Cardiac fibroblast (primary cell): ENCODE results near the gene SAXO1.

Source experiments
- DNase-seq, 2 donors: peaks; one replicate each; pipeline versions ENCODE4 v3.0.0 to v3.0.0-alpha.2; 2010; ENCODE audit warnings: low read depth in 2 of 2
- H3K4me3 ChIP-seq, 2 donors: replicated peaks in 1 of 2; 1 replicate in 1 of 2; 2 replicates in 1 of 2; pipeline ENCODE4 v1.5.1; 2011; ENCODE audit warnings: low read depth in 2 of 2, low read length in 2 of 2, mild to moderate bottlenecking in 2 of 2, moderate library complexity in 1 of 2
- TF ChIP-seq, protein P1 (sequence below): IDR thresholded peaks from one replicate; pipeline ENCODE4 v1.5.1; 2011; ENCODE audit warnings: low read depth, mild to moderate bottlenecking, low read length, inconsistent platforms

SAXO1 gene

DNA sequence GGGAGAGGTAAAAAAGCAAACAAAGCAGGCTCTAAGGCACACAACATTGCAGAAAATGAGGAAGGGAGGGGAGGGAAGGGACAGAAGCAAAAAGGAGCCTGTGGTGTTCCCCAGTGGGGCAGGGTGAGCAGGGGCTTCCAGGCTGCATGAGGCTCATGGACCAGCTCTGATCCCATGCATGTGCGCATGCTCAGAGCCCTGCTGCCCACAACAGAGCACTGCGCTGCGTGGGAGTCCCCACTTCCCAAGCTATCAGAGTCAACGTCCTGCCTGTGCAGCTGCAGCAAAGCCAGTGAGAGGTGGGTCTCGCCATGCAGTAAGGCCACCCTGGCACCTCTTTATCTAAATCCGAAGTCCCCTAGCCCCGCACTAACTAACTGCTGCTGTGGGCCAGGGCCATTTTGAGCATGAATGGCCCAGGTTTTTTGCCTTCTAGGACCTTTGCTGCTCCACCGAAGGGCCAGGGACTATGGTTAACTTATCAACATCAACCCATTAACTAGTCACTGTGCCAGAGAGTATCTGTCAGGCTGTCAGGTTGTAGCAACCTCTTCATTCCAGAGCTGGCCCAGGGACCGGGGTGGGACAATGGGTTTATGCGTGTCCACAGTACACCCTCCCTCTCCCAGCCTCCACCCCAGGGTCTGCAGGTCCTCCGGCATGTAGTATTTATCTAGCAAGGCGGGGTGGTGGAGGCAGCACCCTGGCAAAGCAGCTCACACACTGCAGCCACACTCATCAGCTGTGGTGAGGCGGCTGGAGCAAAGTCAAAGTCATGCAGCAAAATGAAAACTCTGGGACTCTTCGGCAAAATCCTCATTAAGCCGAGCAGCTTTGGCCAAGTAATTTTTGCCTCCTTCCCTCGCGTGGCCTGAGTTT is 123.6 kb downstream of the SAXO1 start:
- DNase-seq: no peak
- TF ChIP-seq, protein P1, sequence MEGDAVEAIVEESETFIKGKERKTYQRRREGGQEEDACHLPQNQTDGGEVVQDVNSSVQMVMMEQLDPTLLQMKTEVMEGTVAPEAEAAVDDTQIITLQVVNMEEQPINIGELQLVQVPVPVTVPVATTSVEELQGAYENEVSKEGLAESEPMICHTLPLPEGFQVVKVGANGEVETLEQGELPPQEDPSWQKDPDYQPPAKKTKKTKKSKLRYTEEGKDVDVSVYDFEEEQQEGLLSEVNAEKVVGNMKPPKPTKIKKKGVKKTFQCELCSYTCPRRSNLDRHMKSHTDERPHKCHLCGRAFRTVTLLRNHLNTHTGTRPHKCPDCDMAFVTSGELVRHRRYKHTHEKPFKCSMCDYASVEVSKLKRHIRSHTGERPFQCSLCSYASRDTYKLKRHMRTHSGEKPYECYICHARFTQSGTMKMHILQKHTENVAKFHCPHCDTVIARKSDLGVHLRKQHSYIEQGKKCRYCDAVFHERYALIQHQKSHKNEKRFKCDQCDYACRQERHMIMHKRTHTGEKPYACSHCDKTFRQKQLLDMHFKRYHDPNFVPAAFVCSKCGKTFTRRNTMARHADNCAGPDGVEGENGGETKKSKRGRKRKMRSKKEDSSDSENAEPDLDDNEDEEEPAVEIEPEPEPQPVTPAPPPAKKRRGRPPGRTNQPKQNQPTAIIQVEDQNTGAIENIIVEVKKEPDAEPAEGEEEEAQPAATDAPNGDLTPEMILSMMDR: no peak
- no peak overlapping the region for H3K4me3 ChIP-seq

DNA sequence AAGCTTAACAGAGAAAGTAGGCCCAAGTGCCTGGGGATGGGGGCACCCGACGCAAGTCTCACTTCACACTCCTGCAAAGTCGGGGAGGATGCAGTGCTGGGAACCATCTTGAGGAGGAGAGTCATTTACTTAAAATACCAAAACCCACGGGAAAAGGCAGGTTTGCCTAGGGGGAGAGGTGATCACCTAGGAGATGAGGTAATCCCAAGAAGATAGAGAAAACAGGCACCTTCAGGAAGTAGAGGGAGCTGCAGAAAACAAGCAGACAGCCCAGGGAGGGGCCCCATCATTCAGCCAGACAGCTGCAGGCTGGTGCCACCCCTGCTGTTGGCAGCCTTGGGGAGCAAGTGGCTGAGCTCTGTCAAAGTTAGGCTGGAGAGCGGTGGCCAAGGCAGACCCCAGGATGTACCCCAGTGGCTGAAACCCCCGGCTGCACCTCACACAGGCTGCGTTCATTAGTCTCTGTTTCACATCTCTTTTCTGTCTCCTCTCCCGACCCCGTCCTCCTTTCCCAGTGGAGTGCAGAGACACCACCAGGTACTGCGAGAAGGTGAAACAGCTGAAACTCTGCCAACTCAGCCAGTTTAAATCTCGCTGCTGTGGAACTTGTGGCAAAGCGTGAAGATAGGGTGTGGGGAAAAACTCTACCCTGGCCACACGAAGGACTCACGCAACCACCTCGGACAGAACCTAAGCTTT is 124.9 kb downstream of the SAXO1 start:
- TF ChIP-seq, protein P1: no peak
- H3K4me3 ChIP-seq: no peak overlapping the region
- no peak for DNase-seq

DNA sequence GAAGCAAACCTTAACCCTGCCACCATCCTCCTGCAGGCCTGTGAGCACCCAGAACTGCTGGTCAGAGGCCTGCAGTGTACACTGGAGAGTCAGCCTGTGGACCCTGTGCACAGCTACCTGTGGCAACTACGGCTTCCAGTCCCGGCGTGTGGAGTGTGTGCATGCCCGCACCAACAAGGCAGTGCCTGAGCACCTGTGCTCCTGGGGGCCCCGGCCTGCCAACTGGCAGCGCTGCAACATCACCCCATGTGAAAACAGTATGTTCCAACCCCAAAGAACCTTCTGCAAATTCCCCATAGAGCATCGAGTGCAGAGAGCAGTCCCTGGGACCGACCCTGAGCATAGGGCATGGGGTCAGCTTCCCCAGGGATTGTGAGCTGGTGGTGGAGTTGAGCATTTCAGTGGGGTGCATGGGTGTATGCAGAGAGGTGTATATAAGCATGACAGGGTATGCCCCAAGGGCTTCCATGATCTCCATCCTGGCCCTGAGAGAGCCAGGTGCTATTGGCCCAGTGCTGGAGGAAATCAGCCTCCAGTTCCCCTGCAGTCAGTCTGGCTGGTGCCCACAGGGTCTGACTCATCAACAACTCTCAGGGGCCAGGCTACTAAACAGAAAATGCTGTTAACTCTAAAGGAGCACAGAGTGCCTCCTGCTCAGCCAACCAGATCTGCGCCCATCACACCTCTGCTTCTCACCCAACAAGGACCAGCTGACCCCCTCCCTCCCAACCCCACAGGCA is 126.2 kb downstream of the SAXO1 start:
- no peak overlapping the region for H3K4me3 ChIP-seq
- peak; percentile 55 to 68 for DNase-seq
- TF ChIP-seq, protein P1: no peak

DNA sequence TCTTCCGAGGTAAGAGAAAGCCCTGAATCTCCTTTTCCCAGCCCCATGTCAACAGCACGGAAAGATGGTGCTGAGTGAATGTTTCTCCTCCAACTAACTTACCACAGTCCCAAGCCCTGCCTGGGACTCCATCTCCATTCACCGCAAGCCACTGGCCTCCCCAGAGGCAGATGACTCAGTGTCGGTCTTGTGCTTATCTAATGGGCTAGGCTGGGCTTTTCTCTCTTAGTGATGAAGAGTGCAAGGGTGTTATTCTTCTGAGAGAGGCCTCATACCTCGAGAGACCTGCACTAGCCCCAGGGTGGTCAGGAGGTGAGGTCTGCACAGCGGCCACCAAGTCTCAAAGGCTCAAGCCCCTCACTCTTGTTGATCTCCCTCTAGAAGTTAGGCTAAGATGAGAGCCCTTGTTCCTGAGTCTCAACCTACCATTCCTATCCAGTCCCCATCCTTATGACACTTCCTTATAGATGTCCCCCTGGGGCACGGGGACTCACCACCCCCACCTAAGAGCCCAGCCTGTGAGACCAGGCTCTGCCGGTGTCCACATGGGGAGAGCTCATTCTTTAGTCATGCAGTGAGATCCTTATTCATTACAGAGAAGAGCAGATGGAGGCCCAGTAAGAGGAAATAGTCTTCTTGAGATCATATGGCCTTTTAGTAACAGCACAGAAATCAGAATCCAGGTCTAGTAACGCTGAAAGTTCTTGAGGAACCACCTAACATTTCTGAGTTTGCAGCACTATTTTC is 127.0 kb downstream of the SAXO1 start:
- no peak overlapping the region for H3K4me3 ChIP-seq
- TF ChIP-seq, protein P1: no peak
- peak in 1 of 2 donors; percentile 84 for DNase-seq

DNA sequence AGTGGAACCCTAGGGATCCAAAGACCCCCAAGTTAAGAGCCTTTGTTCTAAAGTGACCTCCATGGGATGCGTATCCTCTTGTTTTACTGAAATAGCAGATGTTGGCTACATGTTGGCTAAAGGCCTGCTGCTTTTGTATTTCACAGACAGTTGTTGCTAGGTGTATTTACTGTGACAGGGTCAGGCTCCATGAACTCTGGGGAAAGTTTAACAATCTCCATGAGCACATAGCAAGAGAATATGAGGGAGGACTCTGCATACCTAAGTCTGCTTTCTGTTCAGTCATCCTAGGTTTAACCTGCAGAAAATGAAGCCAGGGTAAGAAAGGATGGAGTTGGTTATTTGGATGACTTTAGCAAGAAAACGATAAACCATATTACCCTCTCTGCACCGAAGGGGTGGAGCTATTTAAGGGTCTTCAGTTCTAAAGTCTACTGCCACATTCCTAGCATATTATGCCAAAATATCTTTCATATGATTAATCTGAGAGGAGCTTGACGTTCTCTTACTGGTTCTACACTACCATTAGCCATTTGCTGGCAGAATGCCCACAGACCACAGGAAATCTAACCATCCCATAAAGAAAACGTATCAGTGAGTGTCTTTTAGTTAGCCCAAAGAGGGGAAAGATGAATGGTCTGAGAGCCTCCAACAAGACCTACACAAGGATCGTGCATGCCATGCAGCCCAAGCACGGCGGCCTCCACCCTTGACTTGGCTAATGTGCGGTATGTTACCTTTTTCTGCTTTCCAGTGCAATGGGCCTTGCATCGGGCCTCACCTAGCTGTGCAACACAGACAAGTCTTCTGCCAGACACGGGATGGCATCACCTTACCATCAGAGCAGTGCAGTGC is 127.8 kb downstream of the SAXO1 start:
- DNase-seq: peak; percentile 44 to 88
- no peak overlapping the region for H3K4me3 ChIP-seq
- TF ChIP-seq, protein P1: no peak
